NT2/D1 (cell line): Measurements from ENCODE around the gene SLC20A1.
"Not testable (repeated sequence)": the region's sequence is repeated elsewhere in the genome, so short reads cannot be mapped to it uniquely, and the experiment has no call there.

Experiments used
- DNase-seq: peaks from one replicate; pipeline ENCODE4 v3.0.0-alpha.2; 2011; ENCODE audit warnings: low read depth, low spot score
- H3K27me3 ChIP-seq: 2 replicates; pipeline ENCODE4 v1.6.0; 2011; ENCODE audit warnings: mild to moderate bottlenecking; ENCODE audit not compliant: insufficient read length, insufficient read depth
- H3K36me3 ChIP-seq: 2 replicates; pipeline ENCODE4 v1.6.1; 2011; ENCODE audit warnings: mild to moderate bottlenecking, low read length, mixed read lengths; ENCODE audit not compliant: insufficient read depth, insufficient read length
- H3K4me1 ChIP-seq: 2 replicates; pipeline ENCODE4 v1.5.1; 2011; ENCODE audit not compliant: insufficient read depth, insufficient read length
- H3K4me3 ChIP-seq: 2 replicates; pipeline ENCODE4 v1.5.1; 2011; ENCODE audit warnings: low read depth; ENCODE audit not compliant: insufficient read length
- H3K9ac ChIP-seq: 2 replicates; pipeline ENCODE4 v1.6.0; 2011; ENCODE audit warnings: low read depth; ENCODE audit not compliant: insufficient read length
- H3K9me3 ChIP-seq: 2 replicates; pipeline ENCODE4 v1.5.1; 2011; ENCODE audit warnings: mild to moderate bottlenecking, low read length; ENCODE audit not compliant: insufficient read depth
- SUZ12 ChIP-seq: IDR thresholded peaks from 2 replicates; pipeline ENCODE4 v1.6.1; 2011; ENCODE audit not compliant: insufficient read length, insufficient read depth; ENCODE audit errors: extremely low read depth
- YY1 ChIP-seq: IDR thresholded peaks from 2 replicates; pipeline ENCODE4 v1.6.1; 2011; ENCODE audit not compliant: insufficient read length, insufficient read depth
- ZNF274 ChIP-seq: IDR thresholded peaks from 2 replicates; pipeline ENCODE4 v1.6.1; 2011; ENCODE audit warnings: mild to moderate bottlenecking, low read depth, low read length

Gene SLC20A1

DNA sequence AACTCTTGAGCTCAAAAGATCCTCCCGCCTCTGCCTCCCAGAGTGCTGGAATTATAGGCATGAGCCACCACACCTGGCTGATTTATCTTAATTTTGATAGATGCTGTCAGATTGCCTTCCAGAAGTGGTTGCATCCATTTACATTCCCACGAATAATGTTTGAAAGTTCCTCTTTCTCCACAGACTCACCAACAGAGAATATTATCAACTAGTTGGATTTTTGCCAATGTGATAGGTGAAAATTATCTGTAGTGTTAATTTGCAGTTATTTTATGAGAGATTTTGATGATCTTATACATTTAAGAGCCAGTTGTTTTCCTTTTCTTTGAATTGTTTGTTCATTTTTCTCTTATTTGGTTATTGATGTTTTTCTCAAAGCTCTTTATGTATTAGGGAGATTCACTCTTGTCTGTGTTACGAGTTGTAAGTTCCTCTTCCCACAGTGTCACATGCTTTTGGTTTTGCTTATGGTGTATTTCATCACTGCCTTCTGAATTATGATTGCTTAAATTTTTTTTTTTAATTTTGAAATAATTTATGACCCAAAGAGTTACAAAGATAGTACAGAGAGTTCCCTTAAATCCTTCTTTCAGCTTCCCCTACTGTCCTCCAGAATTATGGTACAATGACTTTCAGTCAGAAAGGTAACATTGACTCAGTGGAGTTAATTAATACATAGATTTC is 54.4 kb downstream of the SLC20A1 start:
- H3K36me3 ChIP-seq = no peaks in the 10 kb centered on the region
- no peaks in the 10 kb centered on the region for H3K9me3 ChIP-seq
- H3K9ac ChIP-seq = no peak overlapping the region
- no peak for DNase-seq
- TF ChIP-seq ZNF274 = no peak
- H3K4me3 ChIP-seq = no peak overlapping the region
- no peaks in the 10 kb centered on the region for H3K4me1 ChIP-seq
- no peaks in the 10 kb centered on the region for H3K27me3 ChIP-seq

DNA sequence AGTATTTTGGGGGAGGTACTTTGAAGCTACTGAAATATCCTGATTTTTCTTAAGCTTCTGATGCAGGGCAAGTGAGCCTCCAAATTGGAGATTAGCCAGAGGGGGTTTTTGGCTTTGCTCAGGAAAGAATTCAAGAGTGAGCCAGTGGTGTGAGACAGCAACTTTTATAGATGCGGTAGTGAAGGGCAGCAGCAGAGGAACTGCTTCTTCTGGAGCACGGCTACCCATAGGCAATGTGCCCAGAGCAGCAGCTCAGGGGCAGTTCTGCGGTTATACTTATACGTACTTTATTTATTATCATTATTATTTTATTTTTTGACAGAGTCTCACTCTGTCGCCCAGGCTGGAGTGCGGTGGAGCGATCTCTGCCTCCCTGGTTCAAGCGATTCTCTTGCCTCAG is 55.3 kb downstream of the SLC20A1 start:
- no peak overlapping the region for H3K9ac ChIP-seq
- DNase-seq = no peak
- no peak overlapping the region for H3K4me3 ChIP-seq
- TF ChIP-seq ZNF274 (no peak), SUZ12 (no peak), YY1 (no peak)
- no peaks in the 10 kb centered on the region for H3K4me1 ChIP-seq
- H3K9me3 ChIP-seq = no peaks in the 10 kb centered on the region
- no peaks in the 10 kb centered on the region for H3K27me3 ChIP-seq
- no peaks in the 10 kb centered on the region for H3K36me3 ChIP-seq

DNA sequence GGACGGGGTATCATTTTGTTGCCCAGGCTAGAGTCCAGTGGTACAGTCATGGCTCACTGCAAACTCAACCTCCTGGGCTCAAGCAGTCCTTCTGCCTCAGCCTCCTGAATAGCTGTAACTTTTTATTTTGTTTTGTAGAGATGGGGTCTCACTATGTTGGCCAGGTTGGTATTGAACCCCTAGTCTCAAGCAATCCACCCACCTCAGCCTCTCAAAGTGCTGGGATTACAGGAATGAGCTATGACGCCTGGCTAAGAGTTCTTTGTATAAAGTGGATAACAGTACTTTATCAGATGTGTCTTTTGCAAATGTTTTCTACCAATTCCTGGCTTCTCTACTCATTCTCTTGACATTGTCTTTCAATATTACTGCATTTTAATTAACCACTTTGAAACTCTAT is 57.9 kb downstream of the SLC20A1 start:
- no peaks in the 10 kb centered on the region for H3K4me1 ChIP-seq
- H3K4me3 ChIP-seq = no peak overlapping the region
- H3K36me3 ChIP-seq = no peaks in the 10 kb centered on the region
- no peaks in the 10 kb centered on the region for H3K27me3 ChIP-seq
- no peak overlapping the region for H3K9ac ChIP-seq
- TF ChIP-seq YY1 (no peak), SUZ12 (no peak), ZNF274 (no peak)
- DNase-seq = no peak
- H3K9me3 ChIP-seq = no peaks in the 10 kb centered on the region

DNA sequence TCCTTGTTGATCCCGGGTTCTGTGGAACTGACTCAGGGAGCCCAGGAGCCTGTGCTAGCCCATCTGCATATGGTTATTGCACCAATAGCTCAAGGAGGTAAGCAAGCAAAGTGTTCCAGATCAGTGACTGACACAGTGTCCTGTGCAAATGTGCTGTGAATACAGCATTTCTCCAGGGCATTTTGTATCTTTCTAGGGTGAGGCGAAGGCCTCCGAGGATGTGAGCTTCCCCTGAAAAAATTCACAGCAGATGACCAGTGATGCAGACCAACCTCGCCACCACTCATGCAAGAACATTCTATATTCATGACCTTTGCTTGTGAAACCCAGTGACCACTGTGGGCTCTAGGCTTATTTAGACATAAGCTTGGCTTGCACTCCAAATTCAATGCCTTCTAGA is 59.8 kb downstream of the SLC20A1 start:
- H3K4me3 ChIP-seq = no peak overlapping the region
- TF ChIP-seq SUZ12 = no peak
- TF ChIP-seq YY1 = no peak
- no peaks in the 10 kb centered on the region for H3K9me3 ChIP-seq
- DNase-seq = no peak
- H3K9ac ChIP-seq = no peak overlapping the region
- no peaks in the 10 kb centered on the region for H3K36me3 ChIP-seq
- no peaks in the 10 kb centered on the region for H3K4me1 ChIP-seq
- H3K27me3 ChIP-seq = no peaks in the 10 kb centered on the region

DNA sequence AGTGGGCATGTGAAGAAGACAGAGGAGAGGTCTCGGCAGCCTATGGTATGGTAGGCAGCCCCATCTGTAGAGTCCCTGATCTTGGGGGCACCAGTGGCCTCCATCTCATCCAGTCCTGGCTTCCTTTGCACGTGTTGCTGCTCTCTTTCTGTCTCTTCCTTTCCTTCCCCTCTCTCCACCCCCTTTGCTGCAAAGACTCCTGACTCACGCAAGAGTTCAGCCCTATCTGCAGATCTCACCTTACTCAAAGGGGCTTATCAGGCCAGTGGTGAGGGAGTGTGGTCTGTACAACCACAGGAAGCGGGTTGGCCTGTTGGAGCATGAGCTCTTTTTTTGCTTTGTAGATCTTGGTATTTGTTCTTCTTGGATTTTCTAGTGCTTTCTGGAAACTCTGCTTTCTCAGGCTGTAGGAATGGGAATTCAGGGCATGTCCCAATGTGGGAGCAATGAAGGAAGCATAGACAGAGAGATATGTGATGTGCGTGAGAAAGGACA is 60.5 kb downstream of the SLC20A1 start:
- Histone ChIP-seq H3K4me1 (no peaks in the 10 kb centered on the region), H3K27me3 (no peaks in the 10 kb centered on the region), H3K9me3 (no peaks in the 10 kb centered on the region), H3K4me3 (no peak overlapping the region), H3K9ac (no peak overlapping the region), H3K36me3 (no peaks in the 10 kb centered on the region)
- TF ChIP-seq SUZ12 = no peak
- no peak for TF ChIP-seq ZNF274
- no peak for TF ChIP-seq YY1
- no peak for DNase-seq

DNA sequence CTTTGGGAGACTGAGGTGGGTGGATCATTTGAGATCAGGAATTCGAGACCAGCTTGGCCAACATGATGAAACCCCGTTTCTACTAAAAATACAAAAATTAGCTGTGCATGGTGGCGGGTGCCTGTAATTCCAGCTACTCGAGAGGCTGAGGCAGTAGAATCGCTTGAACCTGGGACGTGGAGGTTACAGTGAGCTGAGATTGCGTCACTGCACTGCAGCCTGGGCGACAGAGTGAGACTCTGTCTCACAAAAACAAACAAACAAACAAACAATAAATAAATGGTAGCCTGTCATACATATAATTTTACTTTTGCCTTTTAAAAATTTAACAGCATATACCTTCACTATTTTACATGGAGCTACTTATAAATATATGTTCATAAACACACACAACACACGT is 61.2 kb downstream of the SLC20A1 start:
- H3K9ac ChIP-seq, H3K4me1 ChIP-seq, DNase-seq, H3K36me3 ChIP-seq, H3K27me3 ChIP-seq, H3K9me3 ChIP-seq, H3K4me3 ChIP-seq: not testable (repeated sequence)

DNA sequence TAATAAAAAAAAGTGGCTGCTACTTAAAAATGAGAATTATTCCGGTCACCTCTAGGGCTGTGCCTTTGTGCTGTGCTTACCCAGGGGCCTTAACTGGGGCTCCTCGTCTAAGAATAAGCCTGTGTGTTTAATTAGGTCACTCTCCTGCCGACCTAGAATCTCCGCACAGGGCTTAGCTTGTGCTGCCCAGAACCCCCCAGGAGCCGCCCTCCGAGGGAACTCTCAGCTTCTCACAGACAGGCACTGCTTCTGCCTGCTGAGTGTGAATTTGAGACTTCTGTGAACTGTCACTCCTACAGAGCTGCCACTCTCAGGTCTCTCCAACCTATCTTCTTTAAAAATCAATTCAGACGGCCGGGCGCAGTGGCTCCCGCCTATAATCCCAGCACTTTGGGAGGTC is 63.2 kb downstream of the SLC20A1 start:
- no peak overlapping the region for H3K9ac ChIP-seq
- TF ChIP-seq SUZ12 (no peak), ZNF274 (no peak), YY1 (no peak)
- H3K4me3 ChIP-seq = no peak overlapping the region

DNA sequence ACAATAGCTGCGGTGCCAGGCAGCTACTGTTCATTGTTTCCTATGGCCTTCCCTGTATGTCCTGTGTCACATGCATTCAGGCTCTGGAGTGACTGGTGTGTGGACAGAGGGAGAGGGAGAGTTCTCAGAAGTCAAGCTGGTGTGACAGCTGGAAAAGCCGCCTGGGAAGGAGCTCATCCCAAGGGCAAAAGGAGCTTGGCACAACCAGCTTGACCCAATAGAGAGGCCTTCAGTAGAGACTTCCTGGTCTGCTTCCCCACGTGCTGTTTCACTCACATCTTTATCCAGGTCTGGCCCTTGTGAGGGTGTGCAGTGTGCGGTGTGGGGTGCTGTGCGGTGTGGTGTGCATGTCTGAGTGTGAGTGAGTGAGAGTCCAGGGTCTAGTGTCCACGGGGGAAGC is 64.0 kb downstream of the SLC20A1 start:
- Histone ChIP-seq H3K4me3 (no peak overlapping the region), H3K9ac (no peak overlapping the region), H3K4me1 (peaks cover 6% of the 10 kb centered on the region), H3K27me3 (no peaks in the 10 kb centered on the region), H3K9me3 (no peaks in the 10 kb centered on the region), H3K36me3 (no peaks in the 10 kb centered on the region)
- DNase-seq = no peak
- TF ChIP-seq SUZ12 = no peak
- TF ChIP-seq YY1 = no peak
- TF ChIP-seq ZNF274 = no peak

More for the DNA sequence above, 63.2 kb downstream of the SLC20A1 start:
- no peaks in the 10 kb centered on the region for H3K36me3 ChIP-seq
- no peaks in the 10 kb centered on the region for H3K27me3 ChIP-seq
- DNase-seq = no peak
- H3K9me3 ChIP-seq = no peaks in the 10 kb centered on the region
- H3K4me1 ChIP-seq = peaks cover 6% of the 10 kb centered on the region
